Activated naive CD8-positive, alpha-beta T cell treated with anti-CD3 and anti-CD28 coated beads for 36 hours (primary cell): ENCODE results near the gene NXN. TPM values are rescaled to one million over a fixed set of nuclear protein-coding genes. Genes with fewer than 3 reads are reported as not detected.
"Not testable (repeated sequence)": the region's sequence is repeated elsewhere in the genome, so short reads cannot be mapped to it uniquely, and the experiment has no call there.

Source experiments
- DNase-seq: peaks from one replicate; pipeline ENCODE4 v3.0.0; 2021
- H3K27ac Mint-ChIP-seq: one replicate; pipeline ENCODE4 v1.8.0; 2022; ENCODE audit warnings: mild to moderate bottlenecking, moderate library complexity, mixed read lengths
- H3K27me3 Mint-ChIP-seq: one replicate; pipeline ENCODE4 v1.8.0; 2022; ENCODE audit warnings: mild to moderate bottlenecking, mixed read lengths
- H3K36me3 Mint-ChIP-seq: one replicate; pipeline ENCODE4 v1.8.0; 2021; ENCODE audit warnings: mild to moderate bottlenecking, mixed read lengths
- H3K4me1 Mint-ChIP-seq: one replicate; pipeline ENCODE4 v1.8.0; 2021; ENCODE audit warnings: mixed read lengths
- H3K4me3 Mint-ChIP-seq: one replicate; pipeline ENCODE4 v1.8.0; 2022; ENCODE audit warnings: mild to moderate bottlenecking, moderate library complexity, mixed read lengths
- H3K9me3 Mint-ChIP-seq: one replicate; pipeline ENCODE4 v1.8.0; 2022; ENCODE audit warnings: mixed read lengths
- total RNA-seq, 2 experiments: library from RNA; stranded (reverse); gene quantifications; one replicate each; pipeline ENCODE4 v1.2.3, GENCODE V29; 2021

NXN gene
- total RNA-seq, 2 experiments from 2014 or later, result 0.48 to 0.49 TPM

- DNase-seq, result no peak
- peaks cover 14% of the 10 kb centered on the region for H3K4me1 Mint-ChIP-seq
- no peak overlapping the region for H3K4me3 Mint-ChIP-seq
- H3K9me3 Mint-ChIP-seq, result no peaks in the 10 kb centered on the region
- no peaks in the 10 kb centered on the region for H3K27me3 Mint-ChIP-seq
- H3K36me3 Mint-ChIP-seq, result peaks cover 17% of the 10 kb centered on the region
- no peak overlapping the region for H3K27ac Mint-ChIP-seq
Observed at GRCh38 chr17:789160-789840, 190.3 kb downstream of the NXN start.

GRCh38 chr17:788551-788950 lies 191.0 kb downstream of the NXN start:
- no peak for DNase-seq
- no peak overlapping the region for H3K4me3 Mint-ChIP-seq
- no peaks in the 10 kb centered on the region for H3K9me3 Mint-ChIP-seq
- H3K36me3 Mint-ChIP-seq, result peaks cover 22% of the 10 kb centered on the region
- peaks cover 21% of the 10 kb centered on the region for H3K4me1 Mint-ChIP-seq
- H3K27ac Mint-ChIP-seq, result no peak overlapping the region
- no peaks in the 10 kb centered on the region for H3K27me3 Mint-ChIP-seq

- no peak overlapping the region for H3K4me3 Mint-ChIP-seq
- no peak overlapping the region for H3K27ac Mint-ChIP-seq
- DNase-seq, result no peak
- no peaks in the 10 kb centered on the region for H3K27me3 Mint-ChIP-seq
- peaks cover 27% of the 10 kb centered on the region for H3K36me3 Mint-ChIP-seq
- H3K4me1 Mint-ChIP-seq, result peaks cover 27% of the 10 kb centered on the region
- no peaks in the 10 kb centered on the region for H3K9me3 Mint-ChIP-seq
Observed at GRCh38 chr17:787641-788221, 191.8 kb downstream of the NXN start.

GRCh38 chr17:785901-786300 lies 193.7 kb downstream of the NXN start:
- H3K27me3 Mint-ChIP-seq, H3K4me3 Mint-ChIP-seq, H3K9me3 Mint-ChIP-seq, H3K27ac Mint-ChIP-seq, DNase-seq: not testable (repeated sequence)
- H3K4me1 Mint-ChIP-seq, result peaks cover 30% of the 10 kb centered on the region
- H3K36me3 Mint-ChIP-seq, result peaks cover 20% of the 10 kb centered on the region

GRCh38 chr17:784143-784542 lies 195.4 kb downstream of the NXN start:
- Mint-ChIP-seq H3K36me3 (peaks cover 20% of the 10 kb centered on the region), H3K4me3 (peak overlapping the region; percentile 96), H3K27ac (peak overlapping the region; percentile 17), H3K27me3 (no peaks in the 10 kb centered on the region), H3K4me1 (peaks cover 34% of the 10 kb centered on the region), H3K9me3 (no peaks in the 10 kb centered on the region)
- no peak for DNase-seq

GRCh38 chr17:781805-782731 lies 197.5 kb downstream of the NXN start, which contains the start of the genes GLOD4 and MRM3:
TSS of gene GLOD4 (minus strand) at chr17:782280. CDS start at chr17:782255, 25 bp downstream.
TSS of gene MRM3 (plus strand) at chr17:782353. CDS start at chr17:782379, 26 bp downstream.
- Mint-ChIP-seq H3K9me3 (no peaks in the 10 kb centered on the region), H3K4me3 (peak within 1 kb of the TSS; percentile 96), H3K4me1 (peaks cover 40% of the 10 kb centered on the region), H3K36me3 (peaks cover 18% of the 10 kb centered on the region), H3K27me3 (no peaks in the 10 kb centered on the region), H3K27ac (peak within 1 kb of the TSS; percentile 97)
- DNase-seq, result peak; percentile 95

GRCh38 chr17:778096-778495 lies 201.5 kb downstream of the NXN start:
- DNase-seq, result no peak
- H3K4me3 Mint-ChIP-seq, result no peak overlapping the region
- H3K4me1 Mint-ChIP-seq, result peaks cover 36% of the 10 kb centered on the region
- H3K36me3 Mint-ChIP-seq, result peaks cover 37% of the 10 kb centered on the region
- no peaks in the 10 kb centered on the region for H3K27me3 Mint-ChIP-seq
- H3K9me3 Mint-ChIP-seq, result no peaks in the 10 kb centered on the region
- H3K27ac Mint-ChIP-seq, result no peak overlapping the region

GRCh38 chr17:774313-774584 lies 205.3 kb downstream of the NXN start:
- H3K4me3 Mint-ChIP-seq, result peak overlapping the region; percentile 5
- H3K27ac Mint-ChIP-seq, result peak overlapping the region; percentile 86
- peaks cover 31% of the 10 kb centered on the region for H3K4me1 Mint-ChIP-seq
- no peak for DNase-seq
- no peaks in the 10 kb centered on the region for H3K27me3 Mint-ChIP-seq
- peaks cover 47% of the 10 kb centered on the region for H3K36me3 Mint-ChIP-seq
- no peaks in the 10 kb centered on the region for H3K9me3 Mint-ChIP-seq

GRCh38 chr17:773467-774312 lies 205.9 kb downstream of the NXN start:
- peaks cover 51% of the 10 kb centered on the region for H3K36me3 Mint-ChIP-seq
- peak; percentile 33 for DNase-seq
- H3K4me3 Mint-ChIP-seq, result peak overlapping the region; percentile 5
- H3K4me1 Mint-ChIP-seq, result peaks cover 29% of the 10 kb centered on the region
- peak overlapping the region; percentile 86 for H3K27ac Mint-ChIP-seq
- no peaks in the 10 kb centered on the region for H3K9me3 Mint-ChIP-seq
- no peaks in the 10 kb centered on the region for H3K27me3 Mint-ChIP-seq

- H3K27ac Mint-ChIP-seq, result no peak overlapping the region
- no peaks in the 10 kb centered on the region for H3K9me3 Mint-ChIP-seq
- H3K36me3 Mint-ChIP-seq, result peaks cover 52% of the 10 kb centered on the region
- H3K4me3 Mint-ChIP-seq, result no peak overlapping the region
- peaks cover 25% of the 10 kb centered on the region for H3K4me1 Mint-ChIP-seq
- DNase-seq, result no peak
- no peaks in the 10 kb centered on the region for H3K27me3 Mint-ChIP-seq
Observed at GRCh38 chr17:773016-773415, 206.6 kb downstream of the NXN start.

- no peaks in the 10 kb centered on the region for H3K27me3 Mint-ChIP-seq
- H3K27ac Mint-ChIP-seq, result no peak overlapping the region
- H3K4me3 Mint-ChIP-seq, result no peak overlapping the region
- no peak for DNase-seq
- peaks cover 33% of the 10 kb centered on the region for H3K36me3 Mint-ChIP-seq
- no peaks in the 10 kb centered on the region for H3K4me1 Mint-ChIP-seq
- H3K9me3 Mint-ChIP-seq, result no peaks in the 10 kb centered on the region
Observed at GRCh38 chr17:767076-767475, 212.5 kb downstream of the NXN start.

GRCh38 chr17:760371-760770 lies 219.2 kb downstream of the NXN start:
- no peaks in the 10 kb centered on the region for H3K27me3 Mint-ChIP-seq
- no peaks in the 10 kb centered on the region for H3K4me1 Mint-ChIP-seq
- H3K27ac Mint-ChIP-seq, result no peak overlapping the region
- no peak for DNase-seq
- H3K4me3 Mint-ChIP-seq, result no peak overlapping the region
- H3K36me3 Mint-ChIP-seq, result peaks cover 28% of the 10 kb centered on the region
- H3K9me3 Mint-ChIP-seq, result no peaks in the 10 kb centered on the region

GRCh38 chr17:759964-760363 lies 219.6 kb downstream of the NXN start:
- Mint-ChIP-seq H3K27me3 (no peaks in the 10 kb centered on the region), H3K9me3 (no peaks in the 10 kb centered on the region), H3K36me3 (peaks cover 24% of the 10 kb centered on the region), H3K4me1 (no peaks in the 10 kb centered on the region), H3K4me3 (no peak overlapping the region), H3K27ac (no peak overlapping the region)
- DNase-seq, result no peak

GRCh38 chr17:756010-756567 lies 223.5 kb downstream of the NXN start:
- H3K36me3 Mint-ChIP-seq, result peaks cover 21% of the 10 kb centered on the region
- H3K4me1 Mint-ChIP-seq, H3K27ac Mint-ChIP-seq, DNase-seq, H3K9me3 Mint-ChIP-seq, H3K4me3 Mint-ChIP-seq, H3K27me3 Mint-ChIP-seq: not testable (repeated sequence)
